Transverse colon (tissue), 4 donors: ENCODE data around the gene RLN3. TPM values are rescaled to one million over a fixed set of nuclear protein-coding genes. Genes with fewer than 3 reads are reported as not detected.

Experiments
- DNase-seq: peaks from one replicate; pipeline ENCODE4 v3.0.0-alpha.2; 2019
- H3K27ac ChIP-seq, 4 donors: fragments of 200-600 bp; sonication (generic); 2 replicates each; pipeline ENCODE4 v1.5.1; 2016 to 2018; ENCODE audit warnings: inconsistent platforms in 4 of 4
- H3K27me3 ChIP-seq: fragments of 200-600 bp; sonication (generic); 2 replicates; pipeline ENCODE4 v1.5.1; 2017; ENCODE audit warnings: inconsistent platforms
- H3K36me3 ChIP-seq, 4 donors: fragments of 200-600 bp; sonication (generic); 2 replicates each; pipeline ENCODE4 v1.5.1; 2017 to 2019; ENCODE audit warnings: inconsistent platforms in 4 of 4
- H3K4me1 ChIP-seq, 4 donors: fragments of 200-600 bp; sonication (generic); 2 replicates each; pipeline ENCODE4 v1.5.1; 2017 to 2020; ENCODE audit warnings: inconsistent platforms in 4 of 4
- H3K4me3 ChIP-seq, 4 donors: fragments of 200-600 bp; sonication (generic); 1 replicate in 1 of 4; 2 replicates in 3 of 4; pipeline versions ENCODE4 v1.5.1 to v1.6.1; 2017 to 2019; ENCODE audit warnings: inconsistent platforms in 4 of 4
- H3K9me3 ChIP-seq, 2 donors: fragments of 200-600 bp; sonication (generic); 2 replicates each; pipeline ENCODE4 v1.5.1; 2017 to 2019; ENCODE audit warnings: inconsistent platforms in 2 of 2
- EP300 ChIP-seq: sonication (generic); formaldehyde crosslinking; IDR thresholded peaks from one replicate; pipeline ENCODE4 v1.6.1; 2017; ENCODE audit warnings: antibody characterized with exemption, low read depth
- POLR2A ChIP-seq: fragments of 450-650 bp; IDR thresholded peaks from one replicate; pipeline ENCODE4 v1.6.1; 2016; ENCODE audit warnings: antibody characterized with exemption, mild to moderate bottlenecking, moderate library complexity
- POLR2AphosphoS5 ChIP-seq, 3 donors: sonication (generic); formaldehyde crosslinking; IDR thresholded peaks; one replicate each; pipeline ENCODE4 v1.6.1; 2016; ENCODE audit warnings: antibody characterized with exemption in 3 of 3
- WGBS, 2 donors: methylation state at CpG; one replicate each; pipeline ENCODE4 v1.1.5; 2018; ENCODE audit warnings: low coverage in 1 of 2; 5-methylcytosine and 5-hydroxymethylcytosine counted together
- in situ Hi-C, 4 donors: fragments of 200-750 bp; cut with MboI; loops; one replicate each; pipeline versions ENCODE4 v1.15.0 to v1.15.1; 2017; ENCODE audit warnings: low sequenced_read_pairs in 3 of 4, low pct_ligation_motif_present in 1 of 4, low pct_unique_long_range_greater_than_20kb in 1 of 4
- intact Hi-C: fragments of 100-400 bp; cut with DNase I; formaldehyde crosslinking; loops from one replicate; pipeline ENCODE4 v1.15.1; 2023; ENCODE audit warnings: low total_unique reads
- total RNA-seq, 4 donors: library from RNA; depleted of rRNA; stranded (reverse); fragments of >200 nt; gene quantifications; one replicate each; pipeline ENCODE4 v1.1.0, GENCODE V29; 2016
- TF ChIP-seq, protein P1 (sequence below), 5 experiments: fragments of 200-600 bp in 3 of 5; fragments of 450-650 bp in 2 of 5; sonication (generic) in 3 of 5; IDR thresholded peaks; 1 replicate in 2 of 5; 2 replicates in 3 of 5; pipeline ENCODE4 v1.5.1; 2016 to 2017; ENCODE audit warnings: antibody characterized with exemption in 5 of 5, inconsistent platforms in 3 of 5, mild to moderate bottlenecking in 2 of 5, moderate library complexity in 1 of 5

The RLN3 gene
- total RNA-seq, 4 donors from 2014 or later = not detected

DNA sequence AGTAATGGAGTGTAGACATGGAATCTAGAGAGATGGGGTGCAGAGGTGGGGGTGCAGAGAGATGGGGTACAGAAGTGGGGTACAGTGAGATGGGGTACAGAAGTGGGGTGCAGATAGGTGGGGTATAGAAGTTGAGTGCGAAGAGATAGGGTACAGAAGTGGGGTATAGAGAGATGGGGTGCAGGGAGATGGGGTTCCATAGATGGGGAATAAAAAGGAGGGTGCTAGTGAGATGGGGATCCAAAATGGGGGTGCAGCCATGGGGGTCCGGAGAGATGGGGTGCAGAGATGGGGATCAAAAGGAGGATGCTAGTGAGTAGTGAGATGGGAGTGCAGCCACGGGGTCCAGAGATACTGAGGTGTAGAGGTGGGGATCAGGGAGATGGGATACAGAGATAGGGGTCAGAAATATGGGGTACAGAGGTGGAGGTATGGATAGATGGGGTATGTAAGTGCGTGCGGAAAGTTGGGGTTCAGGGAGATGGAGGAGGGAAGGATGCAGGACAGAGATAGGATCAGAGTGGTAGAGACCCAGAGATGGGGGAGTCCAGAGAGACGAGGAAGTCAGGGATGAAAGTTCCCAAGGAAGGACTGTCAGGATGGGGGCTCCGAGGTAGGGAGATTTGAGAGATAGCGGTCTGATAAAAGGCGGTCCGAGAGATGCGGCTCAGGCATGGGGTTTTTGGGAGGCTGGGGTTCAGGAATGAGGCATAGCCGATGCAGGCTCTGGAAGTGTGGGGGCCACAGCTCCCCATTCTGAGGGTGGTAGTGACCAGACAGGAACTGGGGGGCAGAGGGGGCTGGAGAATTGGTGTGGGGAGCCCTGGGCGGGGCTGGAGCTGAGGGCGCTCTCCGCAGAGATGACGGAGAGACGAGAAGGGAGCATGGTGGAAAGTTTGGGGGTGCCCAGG lies 30.5 kb downstream of the RLN3 start:
- Histone ChIP-seq H3K27ac (no peak overlapping the region), H3K4me1 (peaks cover 0 to 16% (median 12%) of the 10 kb centered on the region in 4 donors), H3K36me3 (no peaks in the 10 kb centered on the region), H3K9me3 (no peaks in the 10 kb centered on the region), H3K27me3 (peaks cover 57% of the 10 kb centered on the region), H3K4me3 (no peak overlapping the region)
- DNase-seq = no peak
- 23 to 27% methylated on average over 13 to 17 of the region's 17 CpGs for WGBS, 2 donors
- in situ Hi-C loops (loop anchor here (10.0 to 25.0 kb wide), 4 partner anchors 164 to 471 kb away; partner anchors contain the start of gene NANOS3 (in 1 of the 4)), intact Hi-C loops (loop anchor here (5.0 kb wide), 1 partner anchor 844 kb away; no protein-coding TSS in a partner anchor)
- TF ChIP-seq POLR2A (no peak), POLR2AphosphoS5 (IDR thresholded peaks at IDR 0.05) (no peak), EP300 (no peak)
- TF ChIP-seq, protein P1, sequence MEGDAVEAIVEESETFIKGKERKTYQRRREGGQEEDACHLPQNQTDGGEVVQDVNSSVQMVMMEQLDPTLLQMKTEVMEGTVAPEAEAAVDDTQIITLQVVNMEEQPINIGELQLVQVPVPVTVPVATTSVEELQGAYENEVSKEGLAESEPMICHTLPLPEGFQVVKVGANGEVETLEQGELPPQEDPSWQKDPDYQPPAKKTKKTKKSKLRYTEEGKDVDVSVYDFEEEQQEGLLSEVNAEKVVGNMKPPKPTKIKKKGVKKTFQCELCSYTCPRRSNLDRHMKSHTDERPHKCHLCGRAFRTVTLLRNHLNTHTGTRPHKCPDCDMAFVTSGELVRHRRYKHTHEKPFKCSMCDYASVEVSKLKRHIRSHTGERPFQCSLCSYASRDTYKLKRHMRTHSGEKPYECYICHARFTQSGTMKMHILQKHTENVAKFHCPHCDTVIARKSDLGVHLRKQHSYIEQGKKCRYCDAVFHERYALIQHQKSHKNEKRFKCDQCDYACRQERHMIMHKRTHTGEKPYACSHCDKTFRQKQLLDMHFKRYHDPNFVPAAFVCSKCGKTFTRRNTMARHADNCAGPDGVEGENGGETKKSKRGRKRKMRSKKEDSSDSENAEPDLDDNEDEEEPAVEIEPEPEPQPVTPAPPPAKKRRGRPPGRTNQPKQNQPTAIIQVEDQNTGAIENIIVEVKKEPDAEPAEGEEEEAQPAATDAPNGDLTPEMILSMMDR (IDR thresholded peaks at IDR 0.05) = no peak

- H3K4me3 ChIP-seq = no peak overlapping the region
- no peaks in the 10 kb centered on the region for H3K36me3 ChIP-seq
- peaks cover 0 to 16% (median 12%) of the 10 kb centered on the region in 4 donors for H3K4me1 ChIP-seq
- H3K27me3 ChIP-seq = peaks cover 60% of the 10 kb centered on the region
- H3K9me3 ChIP-seq = no peaks in the 10 kb centered on the region
- intact Hi-C loops (loop anchor here (5.0 kb wide), 1 partner anchor 843 kb away; no protein-coding TSS in a partner anchor), in situ Hi-C loops (loop anchor here (10.0 to 25.0 kb wide), 4 partner anchors 164 to 472 kb away; partner anchors contain the start of gene NANOS3 (in 1 of the 4))
- TF ChIP-seq POLR2A (no peak), POLR2AphosphoS5 (IDR thresholded peaks at IDR 0.05) (no peak)
- TF ChIP-seq, protein P1 (IDR thresholded peaks at IDR 0.05) = peak; percentile 54 to 70 (median 64)
- WGBS, 2 donors = 23% methylated on average over 15 of the region's 15 CpGs; no CpG with 5 or more reads in 1 of the 2 donors
- peak; percentile 28 for DNase-seq
- no peak overlapping the region for H3K27ac ChIP-seq
These were observed 31.1 kb downstream of the RLN3 start for GRCh38 chr19:14059093-14059480.

- 46% methylated on average over 8 of the region's 8 CpGs; no CpG with 5 or more reads in 1 of the 2 donors for WGBS, 2 donors
- H3K4me1 ChIP-seq = peaks cover 0 to 16% (median 12%) of the 10 kb centered on the region in 4 donors
- H3K9me3 ChIP-seq = no peaks in the 10 kb centered on the region
- intact Hi-C loops = loop anchor here (5.0 kb wide), 1 partner anchor 843 kb away; no protein-coding TSS in a partner anchor
- H3K36me3 ChIP-seq = no peaks in the 10 kb centered on the region
- DNase-seq = no peak
- in situ Hi-C loops = loop anchor here (10.0 to 25.0 kb wide), 5 partner anchors 165 to 472 kb away; partner anchors contain the start of gene NANOS3 (in 2 of the 4)
- TF ChIP-seq, protein P1 (IDR thresholded peaks at IDR 0.05) = no peak
- TF ChIP-seq POLR2AphosphoS5 (IDR thresholded peaks at IDR 0.05) (no peak), EP300 (no peak), POLR2A (no peak)
- H3K27ac ChIP-seq = no peak overlapping the region
- peaks cover 60% of the 10 kb centered on the region for H3K27me3 ChIP-seq
- no peak overlapping the region for H3K4me3 ChIP-seq
These were observed 31.8 kb downstream of the RLN3 start for GRCh38 chr19:14059652-14060155.
